ENCODE measurements around the gene FGG.

GRCh38 chr4:154625971-154626370 lies 13.5 kb upstream of the FGG start:
- TF ChIP-seq EZH2 (IDR thresholded peaks at IDR 0.05; ENCODE audit: borderline replicate concordance, low read depth, low read length, severe bottlenecking) = no peak
- no peak for TF ChIP-seq CTCF (IDR thresholded peaks at IDR 0.05; ENCODE audit: extremely low read depth in 1 of 2, insufficient read depth in 1 of 2, low read depth in 1 of 2, low read length in 2 of 2)
- no peak for TF ChIP-seq POLR2AphosphoS5 (IDR thresholded peaks at IDR 0.05; ENCODE audit: insufficient read depth, low read depth, low read length)
- no peak for TF ChIP-seq MAX (IDR thresholded peaks at IDR 0.05; ENCODE audit: insufficient read depth, insufficient read length)
- TF ChIP-seq POLR2A (IDR thresholded peaks at IDR 0.05; ENCODE audit: low read depth, low read length) = no peak
